Left renal pelvis (tissue), 4 donors: ENCODE results near the gene WDR18. TPM values are rescaled to one million over a fixed set of nuclear protein-coding genes. Genes with fewer than 3 reads are reported as not detected.
A peak's percentile ranks its signal among the peaks of the same experiment; 100 is the strongest.

Experiments
- DNase-seq, 4 donors: peaks; one replicate each; pipeline ENCODE4 v3.0.0-alpha.2; 2013; ENCODE audit warnings: low read depth in 4 of 4, low spot score in 3 of 4
- polyA plus RNA-seq, 4 donors: library from polyadenylated mRNA; unstranded; fragments of 120-200 nt; gene quantifications; one replicate each; pipeline ENCODE4 v1.2.1, GENCODE V29; 2013; ENCODE audit not compliant: insufficient read length in 4 of 4

The WDR18 gene
- polyA plus RNA-seq, result 10 to 100 TPM; 24.4 to 55.7 (median 38.7) TPM

DNA sequence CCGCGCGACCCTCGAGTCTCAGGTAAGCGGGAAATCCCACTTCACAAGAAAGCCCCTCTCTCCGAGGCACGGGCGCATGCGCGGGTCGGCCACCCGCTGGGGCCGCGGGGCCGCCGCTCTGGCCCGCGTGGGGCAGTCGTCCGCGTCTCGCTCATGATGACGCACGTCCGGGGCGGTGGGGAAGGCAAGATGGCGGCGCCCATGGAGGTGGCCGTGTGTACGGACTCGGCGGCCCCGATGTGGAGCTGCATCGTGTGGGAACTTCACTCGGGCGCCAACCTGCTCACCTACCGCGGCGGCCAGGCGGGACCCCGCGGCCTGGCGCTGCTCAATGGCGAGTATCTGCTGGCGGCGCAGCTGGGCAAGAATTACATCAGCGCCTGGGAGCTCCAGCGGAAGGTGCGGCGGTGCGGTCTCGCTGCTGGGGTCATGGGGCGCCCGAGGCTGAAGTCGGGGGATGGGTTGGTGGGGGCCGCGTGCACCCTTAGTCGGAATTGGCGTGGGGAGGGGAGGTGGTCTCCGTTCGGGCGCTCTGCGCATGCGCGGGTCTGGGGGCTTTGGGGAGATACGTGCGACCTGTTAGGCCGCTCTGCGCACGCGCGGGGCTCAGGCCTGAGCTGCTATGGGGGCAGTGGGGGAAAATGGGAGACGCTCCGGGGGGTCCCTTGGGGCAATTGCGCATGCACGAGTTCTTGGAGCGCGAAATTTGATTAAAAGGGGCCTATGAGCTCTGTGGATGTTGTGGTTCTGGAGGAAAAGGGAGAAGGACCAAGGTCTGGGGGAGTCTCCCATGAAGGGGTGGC lies at the start of gene WDR18:
WDR18 (plus strand) TSS at position 181 of the 803 bp plus-strand sequence; CDS start at position 190, 9 bp downstream.
- peak; percentile 71 to 84 (median 78) for DNase-seq

- DNase-seq, result no peak
Observed at GRCh38 chr19:934865-935479, 49.2 kb upstream of the WDR18 start.

DNA sequence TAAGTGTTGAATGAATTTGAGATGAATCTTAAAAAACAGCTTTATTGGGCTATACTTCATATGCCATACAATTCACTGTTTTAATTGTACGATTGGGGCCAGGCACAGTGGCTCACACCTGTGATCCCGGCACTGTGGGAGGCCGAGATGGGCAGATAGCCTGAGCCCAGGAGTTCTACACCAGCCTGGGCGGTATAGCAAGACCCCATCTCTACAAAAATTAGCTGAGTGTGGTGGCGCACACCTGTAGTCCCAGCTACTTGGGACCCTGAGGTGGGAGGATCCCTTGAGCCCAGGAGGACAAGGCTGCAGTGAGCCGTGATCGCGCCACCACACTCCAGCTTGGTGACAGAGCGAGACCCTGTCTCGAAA lies 48.0 kb upstream of the WDR18 start:
- DNase-seq, result no peak

GRCh38 chr19:937259-937694 lies 46.9 kb upstream of the WDR18 start:
- DNase-seq, result no peak

GRCh38 chr19:938233-938923 lies 45.8 kb upstream of the WDR18 start:
- DNase-seq, result no peak

DNA sequence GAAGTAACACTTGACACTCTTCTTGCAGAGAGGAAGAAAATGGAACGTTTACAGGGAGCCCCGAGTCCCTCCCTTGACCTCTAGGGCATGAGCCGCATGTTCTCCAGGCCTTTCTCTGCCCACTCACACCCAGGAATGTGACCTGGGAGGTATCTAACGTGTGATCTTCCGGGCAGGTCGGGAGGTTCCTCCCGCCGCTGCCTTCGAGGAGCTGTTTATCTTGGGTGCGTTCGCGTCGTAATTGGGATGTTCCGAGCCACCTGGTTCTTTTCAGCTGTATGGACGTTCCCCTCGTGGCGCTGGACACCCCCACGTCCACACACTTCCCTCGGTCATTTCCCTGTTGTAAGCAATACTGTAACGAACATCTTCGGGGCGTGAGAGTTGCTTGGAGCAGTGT lies 44.7 kb upstream of the WDR18 start:
- no peak for DNase-seq

DNA sequence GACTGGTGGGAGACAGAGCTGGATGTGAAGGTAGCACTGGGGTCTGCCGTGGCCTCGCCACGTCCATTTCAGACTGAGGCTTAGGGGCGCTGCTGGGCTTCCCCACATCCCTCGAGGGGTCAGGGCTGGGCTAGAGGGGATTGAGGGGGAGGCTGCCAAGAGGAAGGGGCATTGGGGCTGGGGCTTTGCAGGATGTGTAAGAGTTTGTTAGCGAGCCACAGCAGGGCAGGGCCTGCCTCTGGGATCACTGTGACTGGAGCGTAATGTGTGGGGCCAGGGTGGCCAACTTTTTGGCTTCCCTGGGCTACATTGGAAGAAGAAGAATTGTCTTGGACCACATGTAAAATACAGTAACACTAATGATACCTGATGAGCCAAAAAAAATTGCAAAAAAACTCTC lies 44.2 kb upstream of the WDR18 start:
- DNase-seq, result no peak

GRCh38 chr19:940591-941291 lies 43.4 kb upstream of the WDR18 start:
- DNase-seq, result no peak

GRCh38 chr19:941292-942132 lies 42.6 kb upstream of the WDR18 start:
- DNase-seq, result no peak

GRCh38 chr19:942133-942645 lies 42.0 kb upstream of the WDR18 start:
- DNase-seq, result no peak

- no peak for DNase-seq
Observed at GRCh38 chr19:943551-944170, 40.5 kb upstream of the WDR18 start.

GRCh38 chr19:944171-944567 lies 40.0 kb upstream of the WDR18 start:
- no peak for DNase-seq

- DNase-seq, result no peak
Observed at GRCh38 chr19:944663-945241, 39.4 kb upstream of the WDR18 start.

GRCh38 chr19:945401-946252 lies 38.5 kb upstream of the WDR18 start:
- no peak for DNase-seq

DNA sequence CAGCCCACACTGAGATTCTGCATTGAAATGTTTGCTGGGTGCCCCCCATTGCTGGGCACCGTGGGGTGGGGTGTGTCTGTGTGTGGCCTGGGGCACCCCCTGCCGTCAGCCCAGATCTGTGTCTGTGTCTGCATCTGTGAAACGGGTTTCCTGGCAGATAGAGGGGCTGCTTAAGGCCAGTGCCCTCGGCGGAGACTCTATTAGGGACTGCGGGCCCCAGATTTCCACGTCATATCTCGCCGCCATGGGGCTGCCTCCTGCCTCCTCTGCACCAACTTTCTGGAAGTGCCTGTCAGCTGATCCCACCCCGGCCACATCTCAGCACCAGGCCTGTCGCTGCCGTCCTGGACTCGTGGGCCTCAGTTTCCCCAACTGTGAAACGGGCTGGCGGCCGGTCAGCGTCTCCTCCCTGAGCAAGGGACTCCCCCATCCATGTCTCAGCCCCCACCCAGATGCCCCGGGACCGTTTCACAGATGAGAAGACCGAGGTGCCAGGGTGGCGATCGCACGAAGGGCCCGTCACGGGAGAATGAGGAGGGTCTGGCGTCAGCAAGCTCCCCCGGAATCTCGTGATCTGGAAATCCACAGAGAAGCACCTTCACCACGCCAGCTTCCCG lies 36.9 kb upstream of the WDR18 start:
- no peak for DNase-seq

DNA sequence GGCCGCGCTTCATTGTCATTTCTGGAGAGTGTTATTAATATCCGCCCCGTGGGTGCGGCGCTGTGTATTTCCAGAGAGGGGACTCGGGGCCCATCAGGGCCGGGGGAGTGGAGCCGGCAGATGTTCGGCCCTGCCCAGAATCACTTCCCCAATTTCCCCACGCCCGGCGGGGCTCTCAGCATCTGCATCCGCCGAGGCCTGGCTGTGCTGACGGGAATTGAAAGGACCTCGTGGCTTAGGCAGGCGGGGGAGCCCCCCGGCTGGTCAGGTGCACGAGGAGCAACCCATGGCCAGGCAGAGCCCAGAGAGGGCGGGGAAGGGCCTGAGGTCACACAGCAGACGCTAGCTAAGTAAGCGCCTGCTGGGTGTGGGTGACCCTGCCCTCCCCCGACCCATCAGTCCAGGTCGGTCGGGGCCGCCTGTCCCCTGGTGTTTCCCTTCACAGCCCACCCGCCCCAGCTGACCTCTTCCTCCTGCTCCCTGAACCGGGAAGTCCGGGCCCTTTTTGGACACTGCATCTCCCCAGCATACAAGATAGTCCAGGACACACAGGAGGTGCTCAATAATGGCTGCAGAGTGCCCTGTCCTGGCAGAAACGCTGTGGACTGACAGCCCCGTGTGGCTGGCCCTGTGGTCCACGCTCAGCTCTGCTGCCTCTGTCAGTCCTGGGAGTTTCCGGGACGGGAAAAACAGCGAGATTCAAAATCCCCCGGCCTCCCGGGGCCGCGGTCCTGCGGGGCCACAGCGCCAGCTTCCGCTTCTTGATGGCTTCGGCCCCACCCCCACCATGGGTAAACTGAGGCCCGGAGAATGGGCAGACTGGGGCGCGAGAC lies 36.2 kb upstream of the WDR18 start:
- DNase-seq, result no peak
